ENCODE measurements around the gene AUTS2. TPM values are rescaled to one million over a fixed set of nuclear protein-coding genes. Genes with fewer than 3 reads are reported as not detected.

Gene AUTS2
- total and polyA plus RNA-seq, 9 of the 15 experiments (the other 6 are each of a cell fraction or from before 2014, with no cell fraction given) = 0.58 TPM; not detected in 8

GRCh38 chr7:69795932-69796331, 197.7 kb downstream of the AUTS2 start (continued):
- TF ChIP-seq ZBTB40 (IDR thresholded peaks at IDR 0.05) (no peak), ZBTB40 (CRISPR knock-in tag; IDR thresholded peaks at IDR 0.05) (no peak), SP1 (CRISPR knock-in tag; IDR thresholded peaks at IDR 0.05) (no peak), TEAD4 (IDR thresholded peaks at IDR 0.05; ENCODE audit: low read length) (no peak), TEAD4 (CRISPR knock-in tag; IDR thresholded peaks at IDR 0.05; ENCODE audit: borderline replicate concordance) (no peak), TFAM (CRISPR knock-in tag; conservative IDR thresholded peaks at IDR 0.05) (no peak), TAL1 (IDR thresholded peaks at IDR 0.05) (no peak)
- TF ChIP-seq, protein P1, sequence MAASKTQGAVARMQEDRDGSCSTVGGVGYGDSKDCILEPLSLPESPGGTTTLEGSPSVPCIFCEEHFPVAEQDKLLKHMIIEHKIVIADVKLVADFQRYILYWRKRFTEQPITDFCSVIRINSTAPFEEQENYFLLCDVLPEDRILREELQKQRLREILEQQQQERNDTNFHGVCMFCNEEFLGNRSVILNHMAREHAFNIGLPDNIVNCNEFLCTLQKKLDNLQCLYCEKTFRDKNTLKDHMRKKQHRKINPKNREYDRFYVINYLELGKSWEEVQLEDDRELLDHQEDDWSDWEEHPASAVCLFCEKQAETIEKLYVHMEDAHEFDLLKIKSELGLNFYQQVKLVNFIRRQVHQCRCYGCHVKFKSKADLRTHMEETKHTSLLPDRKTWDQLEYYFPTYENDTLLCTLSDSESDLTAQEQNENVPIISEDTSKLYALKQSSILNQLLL (CRISPR knock-in tag; IDR thresholded peaks at IDR 0.05; ENCODE audit: borderline replicate concordance) = no peak
